ENCODE measurements around the gene MYLK4. TPM values are rescaled to one million over a fixed set of nuclear protein-coding genes. Genes with fewer than 3 reads are reported as not detected.

MYLK4 gene
- total RNA-seq, 1 experiment from 2014 or later, result 0.73 TPM

DNA sequence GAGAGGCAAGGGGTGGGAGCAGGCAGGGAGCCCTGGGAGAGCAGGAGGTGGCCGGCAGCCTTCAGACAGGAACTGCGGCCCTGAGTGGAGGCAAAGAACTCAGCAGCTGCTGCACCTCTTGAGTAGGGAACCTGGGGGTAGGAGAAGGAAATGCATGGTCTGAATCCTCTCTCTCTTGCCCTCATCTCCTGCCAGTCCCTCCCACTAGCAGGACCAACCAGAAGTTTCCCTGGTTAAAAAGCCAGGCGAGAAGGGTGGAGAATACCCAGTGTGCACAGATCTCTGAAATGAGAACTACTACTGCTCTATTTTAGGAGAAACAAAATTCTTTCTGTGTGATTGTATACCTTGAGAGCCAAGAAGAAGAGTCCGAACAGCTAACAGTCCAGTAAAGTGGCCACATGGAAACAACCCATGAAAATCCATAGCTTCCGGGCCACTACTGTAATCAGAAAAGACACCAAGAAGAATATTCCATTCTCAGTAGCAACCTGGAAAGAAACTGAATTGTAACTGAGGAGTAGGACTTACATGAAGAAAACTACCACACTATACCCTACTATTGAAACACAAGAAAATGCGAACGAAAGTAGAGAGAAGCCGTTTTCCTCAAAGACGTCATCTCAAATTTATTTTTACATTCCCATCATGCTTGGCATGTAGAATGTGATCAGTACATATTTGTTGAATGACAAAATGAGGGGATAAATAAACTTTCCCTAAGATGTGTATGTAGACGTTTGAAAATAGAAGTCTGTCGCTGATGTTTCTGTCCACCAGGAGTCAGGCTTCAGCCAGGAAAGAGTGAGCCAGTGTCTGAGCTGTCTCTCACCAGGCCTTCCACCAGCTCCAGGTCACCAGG is 40.1 kb upstream of the MYLK4 start:
- Mint-ChIP-seq H3K9me3 (ENCODE audit: low read depth, unreplicated experiment) (no peaks in the 10 kb centered on the region), H3K36me3 (ENCODE audit: insufficient read depth, unreplicated experiment) (peaks cover 16% of the 10 kb centered on the region), H3K4me3 (ENCODE audit: low read depth, unreplicated experiment) (no peak overlapping the region), H3K27ac (ENCODE audit: unreplicated experiment) (peak overlapping the region; percentile 79), H3K27me3 (ENCODE audit: unreplicated experiment) (no peaks in the 10 kb centered on the region), H3K4me1 (ENCODE audit: low read depth, unreplicated experiment) (peaks cover 17% of the 10 kb centered on the region)
- CTCF ChIA-PET, result interaction anchor here (0.6 to 1.9 kb wide), 16 partner anchors 27 to 613 kb away, joined by 3 to 21 read pairs (median 6); partner anchors contain the start of gene SERPINB1
- TF ChIP-seq, protein P1, sequence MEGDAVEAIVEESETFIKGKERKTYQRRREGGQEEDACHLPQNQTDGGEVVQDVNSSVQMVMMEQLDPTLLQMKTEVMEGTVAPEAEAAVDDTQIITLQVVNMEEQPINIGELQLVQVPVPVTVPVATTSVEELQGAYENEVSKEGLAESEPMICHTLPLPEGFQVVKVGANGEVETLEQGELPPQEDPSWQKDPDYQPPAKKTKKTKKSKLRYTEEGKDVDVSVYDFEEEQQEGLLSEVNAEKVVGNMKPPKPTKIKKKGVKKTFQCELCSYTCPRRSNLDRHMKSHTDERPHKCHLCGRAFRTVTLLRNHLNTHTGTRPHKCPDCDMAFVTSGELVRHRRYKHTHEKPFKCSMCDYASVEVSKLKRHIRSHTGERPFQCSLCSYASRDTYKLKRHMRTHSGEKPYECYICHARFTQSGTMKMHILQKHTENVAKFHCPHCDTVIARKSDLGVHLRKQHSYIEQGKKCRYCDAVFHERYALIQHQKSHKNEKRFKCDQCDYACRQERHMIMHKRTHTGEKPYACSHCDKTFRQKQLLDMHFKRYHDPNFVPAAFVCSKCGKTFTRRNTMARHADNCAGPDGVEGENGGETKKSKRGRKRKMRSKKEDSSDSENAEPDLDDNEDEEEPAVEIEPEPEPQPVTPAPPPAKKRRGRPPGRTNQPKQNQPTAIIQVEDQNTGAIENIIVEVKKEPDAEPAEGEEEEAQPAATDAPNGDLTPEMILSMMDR (IDR thresholded peaks at IDR 0.05; ENCODE audit: unreplicated experiment), result peak; percentile 50
- DNase-seq, result peak; percentile 67
- intact Hi-C loops (cut with micrococcal nuclease; ENCODE audit: unreplicated experiment), result loop anchor here (1.0 to 5.0 kb wide), 3 partner anchors 49 to 141 kb away; no protein-coding TSS in a partner anchor
- TSS peak; percentile 94 for BruUV-seq (replicated peaks)

DNA sequence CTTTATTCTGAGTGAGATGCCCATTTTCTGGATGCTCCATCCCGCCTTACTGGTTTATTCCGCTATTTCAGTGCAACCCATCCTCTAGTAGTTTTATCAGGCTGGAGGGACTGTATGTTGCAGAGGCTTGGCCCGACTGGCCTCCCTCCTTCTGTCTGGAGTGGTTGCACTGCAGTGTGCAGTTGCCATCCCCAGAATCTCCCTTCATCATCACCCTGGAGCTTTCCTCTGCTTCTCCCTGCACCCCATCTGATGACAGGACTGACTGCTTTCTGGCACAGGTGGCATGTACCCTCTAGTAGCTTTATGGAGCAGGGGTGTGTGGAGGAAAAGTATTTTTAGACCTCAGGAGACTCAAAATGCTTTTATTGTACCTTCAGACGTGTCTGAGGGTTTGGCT is 35.5 kb upstream of the MYLK4 start:
- Mint-ChIP-seq H3K27ac (ENCODE audit: unreplicated experiment) (no peak overlapping the region), H3K27me3 (ENCODE audit: unreplicated experiment) (no peaks in the 10 kb centered on the region), H3K4me1 (ENCODE audit: low read depth, unreplicated experiment) (peaks cover 12% of the 10 kb centered on the region), H3K4me3 (ENCODE audit: low read depth, unreplicated experiment) (no peak overlapping the region), H3K36me3 (ENCODE audit: insufficient read depth, unreplicated experiment) (peaks cover 18% of the 10 kb centered on the region), H3K9me3 (ENCODE audit: low read depth, unreplicated experiment) (no peaks in the 10 kb centered on the region)
- intact Hi-C loops (cut with micrococcal nuclease; ENCODE audit: unreplicated experiment), result no loop called here
- no peak for DNase-seq
- CTCF ChIA-PET, result no interaction called here
- no TSS peak for BruUV-seq (replicated peaks)
- TF ChIP-seq, protein P1 (IDR thresholded peaks at IDR 0.05; ENCODE audit: unreplicated experiment), result no peak

DNA sequence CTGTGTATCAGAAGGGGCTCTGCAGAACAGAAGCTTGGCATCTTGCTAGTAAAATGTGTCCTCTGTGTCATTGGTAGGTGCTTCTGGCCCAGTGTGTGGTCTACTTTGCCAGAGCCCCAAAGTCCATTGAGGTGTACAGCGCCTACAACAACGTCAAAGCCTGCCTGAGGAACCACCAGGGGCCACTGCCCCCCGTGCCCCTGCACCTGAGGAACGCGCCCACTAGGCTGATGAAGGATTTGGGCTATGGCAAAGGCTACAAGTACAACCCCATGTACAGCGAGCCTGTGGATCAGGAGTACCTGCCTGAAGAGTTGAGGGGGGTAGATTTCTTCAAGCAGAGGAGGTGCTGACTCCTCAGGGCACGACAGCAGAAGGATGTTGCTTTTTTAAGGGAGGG is 34.2 kb upstream of the MYLK4 start:
- BruUV-seq (replicated peaks), result no TSS peak
- CTCF ChIA-PET, result no interaction called here
- Mint-ChIP-seq H3K27ac (ENCODE audit: unreplicated experiment) (no peak overlapping the region), H3K4me1 (ENCODE audit: low read depth, unreplicated experiment) (no peaks in the 10 kb centered on the region), H3K36me3 (ENCODE audit: insufficient read depth, unreplicated experiment) (peaks cover 20% of the 10 kb centered on the region), H3K27me3 (ENCODE audit: unreplicated experiment) (no peaks in the 10 kb centered on the region), H3K4me3 (ENCODE audit: low read depth, unreplicated experiment) (no peak overlapping the region), H3K9me3 (ENCODE audit: low read depth, unreplicated experiment) (no peaks in the 10 kb centered on the region)
- DNase-seq, result no peak
- intact Hi-C loops (cut with micrococcal nuclease; ENCODE audit: unreplicated experiment), result no loop called here
- TF ChIP-seq, protein P1 (IDR thresholded peaks at IDR 0.05; ENCODE audit: unreplicated experiment), result no peak

DNA sequence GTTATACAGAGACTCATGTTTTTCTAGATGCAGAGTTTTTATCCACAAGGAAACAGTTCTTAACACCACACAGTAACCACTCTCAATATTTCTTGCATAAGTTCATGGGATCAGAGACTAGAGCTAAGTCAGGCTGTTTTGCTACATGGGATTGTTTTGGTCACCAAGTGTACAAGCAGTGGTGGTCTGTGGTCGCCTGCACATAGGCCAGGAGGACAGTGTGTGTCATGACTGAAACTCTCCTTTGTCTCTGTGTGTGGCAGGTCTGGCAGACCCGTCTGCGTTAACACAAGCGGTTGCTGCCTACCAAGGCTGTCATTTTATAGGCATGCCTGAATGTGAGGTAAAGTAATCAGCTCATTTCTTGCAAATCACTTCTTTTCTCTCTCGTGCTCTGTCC is 33.3 kb upstream of the MYLK4 start:
- DNase-seq, result no peak
- CTCF ChIA-PET, result interaction anchor here (0.6 kb wide), 2 partner anchors 40 to 169 kb away, joined by 4 to 5 read pairs; no protein-coding TSS in a partner anchor
- H3K27me3 Mint-ChIP-seq (ENCODE audit: unreplicated experiment), result no peaks in the 10 kb centered on the region
- H3K27ac Mint-ChIP-seq (ENCODE audit: unreplicated experiment), result no peak overlapping the region
- no peaks in the 10 kb centered on the region for H3K9me3 Mint-ChIP-seq (ENCODE audit: low read depth, unreplicated experiment)
- H3K36me3 Mint-ChIP-seq (ENCODE audit: insufficient read depth, unreplicated experiment), result peaks cover 20% of the 10 kb centered on the region
- no peak overlapping the region for H3K4me3 Mint-ChIP-seq (ENCODE audit: low read depth, unreplicated experiment)
- no TSS peak for BruUV-seq (replicated peaks)
- TF ChIP-seq, protein P1 (IDR thresholded peaks at IDR 0.05; ENCODE audit: unreplicated experiment), result no peak
- intact Hi-C loops (cut with micrococcal nuclease; ENCODE audit: unreplicated experiment), result no loop called here
- H3K4me1 Mint-ChIP-seq (ENCODE audit: low read depth, unreplicated experiment), result no peaks in the 10 kb centered on the region
